Adrenal gland (tissue), 5 donors: ENCODE data around the gene COL17A1.

Experiments
- POLR2A ChIP-seq, 2 donors: fragments of 450-650 bp; IDR thresholded peaks; one replicate each; pipeline ENCODE4 v1.6.1; 2017; ENCODE audit warnings: antibody characterized with exemption in 2 of 2, mild to moderate bottlenecking in 2 of 2, moderate library complexity in 1 of 2
- TF ChIP-seq, protein P1 (sequence below), 6 experiments: fragments of 450-650 bp in 4 of 6; fragments of 200-600 bp in 2 of 6; sonication (generic) in 1 of 6; IDR thresholded peaks; 1 replicate in 5 of 6; 2 replicates in 1 of 6; pipeline versions ENCODE4 v1.5.1 to v1.8.0; 2016 to 2021; ENCODE audit warnings: antibody characterized with exemption in 6 of 6, mild to moderate bottlenecking in 2 of 6, moderate library complexity in 1 of 6
- donor health status: DM: no; HTN: no; CAD: no.

DNA sequence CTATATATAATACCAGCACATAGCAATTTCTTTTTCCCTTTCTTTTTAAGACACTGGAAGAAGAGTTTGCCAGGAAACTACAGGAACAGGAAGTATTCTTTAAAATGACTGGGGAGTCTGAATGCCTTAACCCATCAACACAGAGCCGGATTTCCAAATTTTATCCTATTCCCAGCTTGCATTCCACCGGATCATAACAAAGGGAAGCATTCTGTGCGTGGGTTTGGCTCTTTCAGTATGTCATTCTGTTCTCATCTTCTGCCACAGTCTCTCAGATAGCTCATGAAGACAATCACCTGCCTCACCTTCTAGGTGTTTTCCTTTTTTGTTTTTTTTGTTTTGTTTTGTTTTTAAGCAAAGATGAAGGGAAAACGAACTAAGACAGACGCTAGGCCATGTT, 60.2 kb downstream of the COL17A1 start:
- TF ChIP-seq, protein P1, sequence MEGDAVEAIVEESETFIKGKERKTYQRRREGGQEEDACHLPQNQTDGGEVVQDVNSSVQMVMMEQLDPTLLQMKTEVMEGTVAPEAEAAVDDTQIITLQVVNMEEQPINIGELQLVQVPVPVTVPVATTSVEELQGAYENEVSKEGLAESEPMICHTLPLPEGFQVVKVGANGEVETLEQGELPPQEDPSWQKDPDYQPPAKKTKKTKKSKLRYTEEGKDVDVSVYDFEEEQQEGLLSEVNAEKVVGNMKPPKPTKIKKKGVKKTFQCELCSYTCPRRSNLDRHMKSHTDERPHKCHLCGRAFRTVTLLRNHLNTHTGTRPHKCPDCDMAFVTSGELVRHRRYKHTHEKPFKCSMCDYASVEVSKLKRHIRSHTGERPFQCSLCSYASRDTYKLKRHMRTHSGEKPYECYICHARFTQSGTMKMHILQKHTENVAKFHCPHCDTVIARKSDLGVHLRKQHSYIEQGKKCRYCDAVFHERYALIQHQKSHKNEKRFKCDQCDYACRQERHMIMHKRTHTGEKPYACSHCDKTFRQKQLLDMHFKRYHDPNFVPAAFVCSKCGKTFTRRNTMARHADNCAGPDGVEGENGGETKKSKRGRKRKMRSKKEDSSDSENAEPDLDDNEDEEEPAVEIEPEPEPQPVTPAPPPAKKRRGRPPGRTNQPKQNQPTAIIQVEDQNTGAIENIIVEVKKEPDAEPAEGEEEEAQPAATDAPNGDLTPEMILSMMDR (IDR thresholded peaks at IDR 0.05), result no peak
- no peak for TF ChIP-seq POLR2A (IDR thresholded peaks at IDR 0.05)
